Gastrocnemius medialis (tissue), 4 donors: ENCODE measurements around the gene DTYMK.

ENCODE experiments used
- POLR2A ChIP-seq, 2 donors: fragments of 450-650 bp; IDR thresholded peaks; one replicate each; pipeline ENCODE4 v1.6.1; 2017; ENCODE audit warnings: antibody characterized with exemption in 2 of 2, mild to moderate bottlenecking in 2 of 2, moderate library complexity in 2 of 2
- TF ChIP-seq, protein P1 (sequence below), 5 experiments: fragments of 450-650 bp in 3 of 5; fragments of 200-600 bp in 2 of 5; sonication (generic) in 2 of 5; IDR thresholded peaks in 4 of 5; conservative IDR thresholded peaks in 1 of 5; 1 replicate in 4 of 5; 2 replicates in 1 of 5; pipeline ENCODE4 v1.5.1; 2016 to 2019; ENCODE audit warnings: antibody characterized with exemption in 5 of 5, mild to moderate bottlenecking in 3 of 5, moderate library complexity in 3 of 5

DNA sequence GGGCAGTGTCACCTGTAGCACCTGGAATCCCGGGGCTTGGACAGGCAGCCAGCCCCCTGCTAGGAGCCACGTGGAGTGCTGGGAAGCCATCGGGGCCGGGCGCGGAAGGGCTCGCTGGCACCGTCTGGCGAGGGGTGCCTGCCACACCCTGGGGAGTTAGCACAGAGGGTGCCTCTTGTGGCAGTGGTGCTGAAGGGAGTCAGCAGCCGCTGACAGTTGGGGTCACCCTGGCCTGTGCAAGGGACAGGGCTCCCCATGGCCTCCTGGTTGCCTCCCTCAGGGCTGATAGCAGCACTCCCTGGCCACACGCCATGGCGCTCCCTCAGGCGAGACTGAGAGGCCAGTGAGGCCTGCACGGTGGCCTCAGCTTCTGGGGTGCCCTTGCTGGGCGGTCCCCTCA lies 33.9 kb upstream of the DTYMK start:
- TF ChIP-seq, protein P1, sequence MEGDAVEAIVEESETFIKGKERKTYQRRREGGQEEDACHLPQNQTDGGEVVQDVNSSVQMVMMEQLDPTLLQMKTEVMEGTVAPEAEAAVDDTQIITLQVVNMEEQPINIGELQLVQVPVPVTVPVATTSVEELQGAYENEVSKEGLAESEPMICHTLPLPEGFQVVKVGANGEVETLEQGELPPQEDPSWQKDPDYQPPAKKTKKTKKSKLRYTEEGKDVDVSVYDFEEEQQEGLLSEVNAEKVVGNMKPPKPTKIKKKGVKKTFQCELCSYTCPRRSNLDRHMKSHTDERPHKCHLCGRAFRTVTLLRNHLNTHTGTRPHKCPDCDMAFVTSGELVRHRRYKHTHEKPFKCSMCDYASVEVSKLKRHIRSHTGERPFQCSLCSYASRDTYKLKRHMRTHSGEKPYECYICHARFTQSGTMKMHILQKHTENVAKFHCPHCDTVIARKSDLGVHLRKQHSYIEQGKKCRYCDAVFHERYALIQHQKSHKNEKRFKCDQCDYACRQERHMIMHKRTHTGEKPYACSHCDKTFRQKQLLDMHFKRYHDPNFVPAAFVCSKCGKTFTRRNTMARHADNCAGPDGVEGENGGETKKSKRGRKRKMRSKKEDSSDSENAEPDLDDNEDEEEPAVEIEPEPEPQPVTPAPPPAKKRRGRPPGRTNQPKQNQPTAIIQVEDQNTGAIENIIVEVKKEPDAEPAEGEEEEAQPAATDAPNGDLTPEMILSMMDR (IDR thresholded peaks at IDR 0.05 in 4 of 5, conservative IDR thresholded peaks at IDR 0.05 in 1 of 5): no peak
- TF ChIP-seq POLR2A (IDR thresholded peaks at IDR 0.05): no peak
